Tibial nerve (tissue), 4 donors: Measurements from ENCODE around the gene DKK3. TPM values are rescaled to one million over a fixed set of nuclear protein-coding genes. Genes with fewer than 3 reads are reported as not detected.

Experiments
- DNase-seq, 2 donors: peaks; one replicate each; pipeline ENCODE4 v3.0.0-alpha.2; 2019; ENCODE audit warnings: low spot score in 2 of 2
- H3K27ac ChIP-seq, 4 donors: fragments of 200-600 bp; sonication (generic) in 3 of 4; one replicate each; pipeline ENCODE4 v1.5.1; 2017 to 2019; ENCODE audit warnings: mild to moderate bottlenecking in 1 of 4
- H3K27me3 ChIP-seq, 2 donors: fragments of 200-600 bp; sonication (generic) in 1 of 2; one replicate each; pipeline versions ENCODE4 v1.5.1 to v1.6.0; 2017 to 2019
- H3K36me3 ChIP-seq, 3 donors: fragments of 200-600 bp; sonication (generic); one replicate each; pipeline ENCODE4 v1.5.1; 2018 to 2019
- H3K4me1 ChIP-seq, 4 donors: fragments of 200-600 bp; sonication (generic) in 3 of 4; one replicate each; pipeline ENCODE4 v1.5.1; 2017 to 2019
- H3K4me3 ChIP-seq, 4 donors: fragments of 200-600 bp; sonication (generic) in 3 of 4; one replicate each; pipeline ENCODE4 v1.5.1; 2017 to 2019; ENCODE audit warnings: mild to moderate bottlenecking in 1 of 4, moderate library complexity in 1 of 4
- H3K9me3 ChIP-seq, 4 donors: fragments of 200-600 bp; sonication (generic) in 3 of 4; one replicate each; pipeline ENCODE4 v1.5.1; 2017 to 2019
- EP300 ChIP-seq, 2 donors: sonication (generic); formaldehyde crosslinking; IDR thresholded peaks; one replicate each; pipeline ENCODE4 v1.6.1; 2017; ENCODE audit warnings: antibody characterized with exemption in 2 of 2, mild to moderate bottlenecking in 1 of 2
- POLR2A ChIP-seq, 2 donors: fragments of 450-650 bp; IDR thresholded peaks; one replicate each; pipeline ENCODE4 v1.6.1; 2017; ENCODE audit warnings: antibody characterized with exemption in 2 of 2, mild to moderate bottlenecking in 2 of 2, moderate library complexity in 2 of 2
- WGBS, 2 donors: methylation state at CpG; one replicate each; pipeline ENCODE4 v1.1.5; 2018; 5-methylcytosine and 5-hydroxymethylcytosine counted together
- total RNA-seq, 4 donors: library from RNA; depleted of rRNA; stranded (reverse); fragments of >200 nt; gene quantifications; one replicate each; pipeline ENCODE4 v1.1.0, GENCODE V29; 2016
- TF ChIP-seq, protein P1 (sequence below), 5 experiments: fragments of 200-600 bp in 3 of 5; fragments of 450-650 bp in 2 of 5; sonication (generic) in 3 of 5; IDR thresholded peaks; one replicate each; pipeline ENCODE4 v1.5.1; 2016 to 2019; ENCODE audit warnings: antibody characterized with exemption in 5 of 5, mild to moderate bottlenecking in 3 of 5, moderate library complexity in 2 of 5

Gene DKK3
- total RNA-seq, 4 donors from 2014 or later: 192 to 446 (median 254) TPM

GRCh38 chr11:12052676-12053605, 44.5 kb upstream of the DKK3 start:
- no peak overlapping the region for H3K4me3 ChIP-seq
- no peak overlapping the region for H3K27ac ChIP-seq
- peaks cover 0 to 18% (median 3%) of the 10 kb centered on the region in 4 donors for H3K4me1 ChIP-seq
- no peaks in the 10 kb centered on the region for H3K36me3 ChIP-seq
- H3K9me3 ChIP-seq: no peaks in the 10 kb centered on the region
- TF ChIP-seq EP300 (IDR thresholded peaks at IDR 0.05) (no peak), POLR2A (IDR thresholded peaks at IDR 0.05) (no peak)
- TF ChIP-seq, protein P1, sequence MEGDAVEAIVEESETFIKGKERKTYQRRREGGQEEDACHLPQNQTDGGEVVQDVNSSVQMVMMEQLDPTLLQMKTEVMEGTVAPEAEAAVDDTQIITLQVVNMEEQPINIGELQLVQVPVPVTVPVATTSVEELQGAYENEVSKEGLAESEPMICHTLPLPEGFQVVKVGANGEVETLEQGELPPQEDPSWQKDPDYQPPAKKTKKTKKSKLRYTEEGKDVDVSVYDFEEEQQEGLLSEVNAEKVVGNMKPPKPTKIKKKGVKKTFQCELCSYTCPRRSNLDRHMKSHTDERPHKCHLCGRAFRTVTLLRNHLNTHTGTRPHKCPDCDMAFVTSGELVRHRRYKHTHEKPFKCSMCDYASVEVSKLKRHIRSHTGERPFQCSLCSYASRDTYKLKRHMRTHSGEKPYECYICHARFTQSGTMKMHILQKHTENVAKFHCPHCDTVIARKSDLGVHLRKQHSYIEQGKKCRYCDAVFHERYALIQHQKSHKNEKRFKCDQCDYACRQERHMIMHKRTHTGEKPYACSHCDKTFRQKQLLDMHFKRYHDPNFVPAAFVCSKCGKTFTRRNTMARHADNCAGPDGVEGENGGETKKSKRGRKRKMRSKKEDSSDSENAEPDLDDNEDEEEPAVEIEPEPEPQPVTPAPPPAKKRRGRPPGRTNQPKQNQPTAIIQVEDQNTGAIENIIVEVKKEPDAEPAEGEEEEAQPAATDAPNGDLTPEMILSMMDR (IDR thresholded peaks at IDR 0.05): no peak
- DNase-seq: no peak
- no peaks in the 10 kb centered on the region for H3K27me3 ChIP-seq
- 89 to 90% methylated on average over 14 to 15 of the region's 15 CpGs for WGBS, 2 donors

DNA sequence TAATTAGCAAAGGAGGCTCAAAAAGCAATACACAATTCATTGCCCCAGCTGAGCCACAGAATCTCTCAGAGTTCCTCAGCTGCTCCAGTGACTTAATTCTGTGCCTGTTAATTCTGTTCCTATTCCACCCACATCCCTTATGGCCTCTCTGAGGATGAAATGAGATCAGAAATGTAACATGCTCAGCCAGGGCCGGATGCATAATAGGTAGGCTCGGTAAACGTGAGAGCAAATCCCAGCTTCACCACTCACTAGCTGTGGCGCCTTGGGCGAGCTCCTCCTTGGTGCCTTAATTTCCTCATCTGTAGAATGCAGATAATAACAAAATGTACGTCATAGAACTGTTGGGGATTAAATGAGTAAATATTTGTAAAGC, 42.8 kb upstream of the DKK3 start:
- DNase-seq: no peak
- Histone ChIP-seq H3K9me3 (no peaks in the 10 kb centered on the region), H3K4me3 (no peak overlapping the region), H3K27ac (peak overlapping the region in 1 of 4 donors; percentile 42), H3K4me1 (peaks cover 0 to 25% (median 3%) of the 10 kb centered on the region in 4 donors), H3K36me3 (no peaks in the 10 kb centered on the region), H3K27me3 (no peaks in the 10 kb centered on the region)
- 79 to 89% methylated on average over 6 of the region's 6 CpGs for WGBS, 2 donors
- TF ChIP-seq POLR2A (IDR thresholded peaks at IDR 0.05) (no peak), EP300 (IDR thresholded peaks at IDR 0.05) (no peak)
- TF ChIP-seq, protein P1 (IDR thresholded peaks at IDR 0.05): no peak

- peak overlapping the region in 1 of 4 donors; percentile 72 for H3K27ac ChIP-seq
- TF ChIP-seq POLR2A (IDR thresholded peaks at IDR 0.05) (no peak), EP300 (IDR thresholded peaks at IDR 0.05) (peak in 1 of 2 donors; percentile 71)
- TF ChIP-seq, protein P1 (IDR thresholded peaks at IDR 0.05): no peak
- peaks cover 0 to 25% (median 3%) of the 10 kb centered on the region in 4 donors for H3K4me1 ChIP-seq
- H3K4me3 ChIP-seq: no peak overlapping the region
- no peak for DNase-seq
- H3K36me3 ChIP-seq: no peaks in the 10 kb centered on the region
- H3K27me3 ChIP-seq: no peaks in the 10 kb centered on the region
- H3K9me3 ChIP-seq: no peaks in the 10 kb centered on the region
- WGBS, 2 donors: 50 to 56% methylated on average over 9 to 10 of the region's 10 CpGs
These were observed 42.3 kb upstream of the DKK3 start for GRCh38 chr11:12050470-12051286.

DNA sequence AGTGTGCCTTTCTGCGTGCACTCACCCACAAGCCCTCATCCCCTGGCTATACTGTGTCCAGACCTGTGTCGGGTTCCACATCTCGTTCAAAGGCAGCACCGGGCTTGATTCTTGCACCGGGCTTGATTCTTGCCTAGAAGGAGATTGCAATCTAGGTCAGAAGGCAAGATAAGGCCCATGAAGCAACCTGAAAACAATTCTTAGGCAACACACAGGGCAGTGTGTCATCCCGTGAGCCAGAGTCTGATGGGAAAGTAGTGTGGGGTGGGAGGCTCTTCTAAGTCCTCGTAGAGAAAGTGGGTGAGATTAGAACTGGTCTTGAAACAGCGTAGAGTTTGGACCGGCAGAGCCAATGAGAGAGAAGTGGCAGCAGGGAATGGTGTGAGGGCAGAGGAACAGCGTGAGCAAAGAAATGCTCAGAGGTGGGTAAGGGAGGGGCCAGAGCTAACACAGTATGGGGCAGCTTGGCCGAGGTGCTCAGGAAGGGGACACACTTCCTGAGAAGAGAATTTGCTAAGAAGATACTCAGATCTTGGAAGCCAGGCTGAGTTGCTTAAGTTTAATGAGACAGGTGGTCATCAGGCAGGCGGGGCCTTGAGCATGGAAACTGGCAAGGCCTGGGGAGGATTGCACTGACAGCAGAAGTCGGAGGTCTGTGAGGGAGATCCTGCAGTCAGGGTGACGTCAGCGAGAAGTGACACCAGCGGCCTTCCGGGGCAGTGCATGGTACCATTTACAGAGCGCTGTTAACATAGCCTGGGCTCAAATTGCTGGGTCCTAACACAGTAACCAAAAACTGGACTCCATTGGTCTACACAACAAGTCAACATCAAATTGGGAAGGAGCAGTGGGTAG, 40.7 kb upstream of the DKK3 start:
- no peak for DNase-seq
- TF ChIP-seq, protein P1 (IDR thresholded peaks at IDR 0.05): no peak
- no peak for TF ChIP-seq POLR2A (IDR thresholded peaks at IDR 0.05)
- TF ChIP-seq EP300 (IDR thresholded peaks at IDR 0.05): no peak
- no peaks in the 10 kb centered on the region for H3K9me3 ChIP-seq
- peaks cover 0 to 29% (median 3%) of the 10 kb centered on the region in 4 donors for H3K4me1 ChIP-seq
- WGBS, 2 donors: 93 to 94% methylated on average over 18 of the region's 18 CpGs
- no peaks in the 10 kb centered on the region for H3K27me3 ChIP-seq
- H3K27ac ChIP-seq: peak overlapping the region in 1 of 4 donors; percentile 1
- no peaks in the 10 kb centered on the region for H3K36me3 ChIP-seq
- H3K4me3 ChIP-seq: no peak overlapping the region
